GM12874 (cell line): Measurements from ENCODE around the gene TIMM9.

Experiments used
- CTCF ChIP-seq: IDR thresholded peaks from 2 replicates; pipeline ENCODE4 v1.5.1; 2011; ENCODE audit warnings: low read depth, mild to moderate bottlenecking, control low read depth, low read length, moderate library complexity; ENCODE audit not compliant: insufficient read depth

Gene TIMM9

GRCh38 chr14:58427281-58428117 lies at the start of gene TIMM9, which contains the start of gene KIAA0586:
Gene TIMM9, minus strand, starts transcription at chr14:58427531. Its CDS starts 15,586 bp downstream, at chr14:58411945.
Gene KIAA0586, plus strand, starts transcription at chr14:58427719. Its CDS starts 546 bp downstream, at chr14:58428265.
- no peak for TF ChIP-seq CTCF

GRCh38 chr14:58476320-58476719 lies 49.0 kb upstream of the TIMM9 start:
- TF ChIP-seq CTCF: no peak

- TF ChIP-seq CTCF: no peak
These were observed 42.0 kb upstream of the TIMM9 start for GRCh38 chr14:58469309-58469708.

GRCh38 chr14:58467575-58467974 lies 40.2 kb upstream of the TIMM9 start:
- no peak for TF ChIP-seq CTCF

- no peak for TF ChIP-seq CTCF
These were observed 39.1 kb upstream of the TIMM9 start for GRCh38 chr14:58466459-58466858.

- TF ChIP-seq CTCF: no peak
These were observed 38.1 kb upstream of the TIMM9 start for GRCh38 chr14:58465421-58465820.

GRCh38 chr14:58464652-58465051 lies 37.3 kb upstream of the TIMM9 start:
- no peak for TF ChIP-seq CTCF
